Stomach (tissue), 9 donors: ENCODE data around the gene PCGF2. TPM values are rescaled to one million over a fixed set of nuclear protein-coding genes. Genes with fewer than 3 reads are reported as not detected.

Source experiments
- DNase-seq, 2 donors: peaks; one replicate each; pipeline versions ENCODE4 v3.0.0 to v3.0.0-alpha.2; 2013 to 2019
- H3K27ac ChIP-seq, 5 donors: fragments of 200-600 bp in 4 of 5; sonication (generic) in 4 of 5; one replicate each; pipeline ENCODE4 v1.5.1; 2013 to 2019; ENCODE audit warnings: mild to moderate bottlenecking in 1 of 5, moderate library complexity in 1 of 5
- H3K27me3 ChIP-seq, 3 donors: fragments of 200-600 bp; sonication (generic); one replicate each; pipeline ENCODE4 v1.5.1; 2017 to 2019; ENCODE audit warnings: mixed run types in 1 of 3
- H3K36me3 ChIP-seq, 4 donors: fragments of 200-600 bp; sonication (generic); 1 replicate in 3 of 4; 2 replicates in 1 of 4; pipeline ENCODE4 v1.5.1; 2016 to 2019
- H3K4me1 ChIP-seq, 4 donors: fragments of 200-600 bp; sonication (generic); one replicate each; pipeline ENCODE4 v1.5.1; 2016 to 2019
- H3K4me3 ChIP-seq, 4 donors: fragments of 200-600 bp; sonication (generic) in 3 of 4; one replicate each; pipeline ENCODE4 v1.5.1; 2016 to 2019; ENCODE audit warnings: mild to moderate bottlenecking in 1 of 4
- H3K9me3 ChIP-seq, 4 donors: fragments of 200-600 bp; sonication (generic); one replicate each; pipeline ENCODE4 v1.5.1; 2016 to 2019
- CTCF ChIP-seq, 7 experiments: fragments of 450-650 bp in 4 of 7; fragments of 200-600 bp in 3 of 7; sonication (generic) in 3 of 7; IDR thresholded peaks; one replicate each; pipeline ENCODE4 v1.5.1; 2016 to 2019; ENCODE audit warnings: antibody characterized with exemption in 7 of 7, control low read depth in 2 of 7, mild to moderate bottlenecking in 1 of 7
- EP300 ChIP-seq: sonication (generic); formaldehyde crosslinking; IDR thresholded peaks from one replicate; pipeline ENCODE4 v1.6.1; 2017; ENCODE audit warnings: antibody characterized with exemption
- POLR2A ChIP-seq, 4 donors: fragments of 450-650 bp; IDR thresholded peaks; one replicate each; pipeline ENCODE4 v1.6.1; 2016; ENCODE audit warnings: antibody characterized with exemption in 4 of 4, control low read depth in 2 of 4, mild to moderate bottlenecking in 1 of 4, moderate library complexity in 1 of 4
- POLR2AphosphoS5 ChIP-seq, 3 donors: sonication (generic); formaldehyde crosslinking; IDR thresholded peaks; one replicate each; pipeline ENCODE4 v1.6.1; 2016; ENCODE audit warnings: antibody characterized with exemption in 3 of 3
- WGBS, 5 donors: extraction: QIAGEN DNeasy Blood & Tissue Kit in 3 of 5; methylation state at CpG; one replicate each; pipeline versions ENCODE4 v1.1.5 to v1.1.7; 2013 to 2018; 5-methylcytosine and 5-hydroxymethylcytosine counted together
- intact Hi-C: fragments of 100-400 bp; cut with DNase I; formaldehyde crosslinking; loops from one replicate; pipeline ENCODE4 v1.15.1; 2023; ENCODE audit warnings: low total_unique reads
- polyA plus RNA-seq, 3 donors: library from polyadenylated mRNA; stranded (reverse); fragments of 200-250 nt; gene quantifications; one replicate each; pipeline ENCODE4 v1.2.3, GENCODE V29; 2013
- total RNA-seq, 5 donors: library from RNA; depleted of rRNA; stranded (reverse); fragments of >200 nt; gene quantifications; one replicate each; pipeline versions ENCODE4 v1.1.0 to v1.2.3, GENCODE V29; 2014 to 2016
- donor health status: healthy with polysubstance abuse.
- donor health status: Bipolar disorder and iron deficiency.
- donor health status: healthy.

PCGF2 gene
- total and polyA plus RNA-seq, 8 donors = 5.8 to 62.8 (median 27.6) TPM

GRCh38 chr17:38742411-38743308 lies 5.5 kb downstream of the PCGF2 start:
- Histone ChIP-seq H3K36me3 (peaks cover 0 to 26% (median 25%) of the 10 kb centered on the region in 4 donors), H3K4me1 (peaks cover 51 to 77% (median 67%) of the 10 kb centered on the region in 4 donors), H3K4me3 (no peak overlapping the region), H3K9me3 (no peaks in the 10 kb centered on the region), H3K27ac (peak overlapping the region; percentile 76 to 90 (median 83)), H3K27me3 (peaks cover 0 to 14% (median 2%) of the 10 kb centered on the region in 3 donors)
- intact Hi-C loops = no loop called here
- 34 to 42% (median 38%) methylated on average over 21 to 22 of the region's 22 CpGs for WGBS, 5 donors
- TF ChIP-seq POLR2A (IDR thresholded peaks at IDR 0.05) (no peak), POLR2AphosphoS5 (IDR thresholded peaks at IDR 0.05) (peak; percentile 14 to 62 (median 41))
- peak in 1 of 2 donors; percentile 96 for DNase-seq

GRCh38 chr17:38741921-38742410 lies 6.2 kb downstream of the PCGF2 start:
- intact Hi-C loops = no loop called here
- Histone ChIP-seq H3K36me3 (peaks cover 0 to 33% (median 30%) of the 10 kb centered on the region in 4 donors), H3K27me3 (peaks cover 0 to 7% (median 0%) of the 10 kb centered on the region in 3 donors), H3K9me3 (no peaks in the 10 kb centered on the region), H3K4me3 (no peak overlapping the region), H3K27ac (peak overlapping the region; percentile 76 to 90 (median 83)), H3K4me1 (peaks cover 45 to 70% (median 60%) of the 10 kb centered on the region in 4 donors)
- TF ChIP-seq POLR2AphosphoS5 (IDR thresholded peaks at IDR 0.05) (peak in 2 of 3 donors; percentile 3 to 37), EP300 (no peak), CTCF (IDR thresholded peaks at IDR 0.05) (no peak), POLR2A (IDR thresholded peaks at IDR 0.05) (no peak)
- DNase-seq = peak; percentile 83
- 18 to 34% (median 21%) methylated on average over 7 of the region's 7 CpGs for WGBS, 5 donors

GRCh38 chr17:38741461-38741860 lies 6.7 kb downstream of the PCGF2 start:
- H3K27me3 ChIP-seq = peaks cover 0 to 2% (median 0%) of the 10 kb centered on the region in 3 donors

GRCh38 chr17:38740806-38741205 lies 7.3 kb downstream of the PCGF2 start:
- no peak overlapping the region for H3K4me3 ChIP-seq
- peak overlapping the region in 4 of 5 donors; percentile 76 to 90 (median 82) for H3K27ac ChIP-seq
- TF ChIP-seq CTCF (IDR thresholded peaks at IDR 0.05) = no peak
- no peak for TF ChIP-seq POLR2AphosphoS5 (IDR thresholded peaks at IDR 0.05)
- TF ChIP-seq EP300 = no peak
- no peak for TF ChIP-seq POLR2A (IDR thresholded peaks at IDR 0.05)
- no peak for DNase-seq
- WGBS, 5 donors = 62 to 81% (median 71%) methylated on average over 4 of the region's 4 CpGs
- intact Hi-C loops = no loop called here
- H3K4me1 ChIP-seq = peaks cover 33 to 58% (median 49%) of the 10 kb centered on the region in 4 donors
- peaks cover 0 to 45% (median 41%) of the 10 kb centered on the region in 4 donors for H3K36me3 ChIP-seq
- H3K27me3 ChIP-seq = no peaks in the 10 kb centered on the region
- H3K9me3 ChIP-seq = no peaks in the 10 kb centered on the region

More at GRCh38 chr17:38741461-38741860, 6.7 kb downstream of the PCGF2 start:
- Histone ChIP-seq H3K27ac (peak overlapping the region; percentile 76 to 90 (median 83)), H3K9me3 (no peaks in the 10 kb centered on the region), H3K4me3 (no peak overlapping the region), H3K36me3 (peaks cover 0 to 38% (median 35%) of the 10 kb centered on the region in 4 donors), H3K4me1 (peaks cover 40 to 65% (median 55%) of the 10 kb centered on the region in 4 donors)
- WGBS, 5 donors = 39 to 65% (median 57%) methylated on average over 5 of the region's 5 CpGs
- TF ChIP-seq POLR2A (IDR thresholded peaks at IDR 0.05) (no peak), EP300 (no peak), POLR2AphosphoS5 (IDR thresholded peaks at IDR 0.05) (no peak), CTCF (IDR thresholded peaks at IDR 0.05) (no peak)
- peak in 1 of 2 donors; percentile 62 for DNase-seq
- intact Hi-C loops = no loop called here
